ENCODE measurements around the gene OAF.
"Not testable (repeated sequence)": the region's sequence is repeated elsewhere in the genome, so short reads cannot be mapped to it uniquely, and the experiment has no call there.

DNA sequence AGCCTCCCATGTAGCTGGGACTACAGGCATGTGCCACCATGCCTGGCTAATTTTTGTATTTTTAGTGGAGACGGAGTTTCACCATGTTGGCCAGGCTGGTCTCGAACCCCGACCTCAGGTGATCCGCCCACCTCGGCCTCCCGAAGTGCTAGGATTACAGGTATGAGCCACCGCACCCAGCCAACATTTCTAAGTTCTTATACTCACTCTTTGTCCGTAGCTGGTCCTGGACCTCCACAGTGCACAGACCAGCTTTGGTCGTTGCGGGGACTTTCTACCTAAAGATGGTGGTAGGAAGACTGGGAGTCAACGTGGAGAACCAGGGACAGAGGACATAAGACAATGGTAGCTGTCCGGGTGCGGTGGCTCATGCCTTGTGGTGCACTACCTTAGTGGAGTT, 42.5 kb downstream of the OAF start:
- TF ChIP-seq EP300 (IDR thresholded peaks at IDR 0.05; ENCODE audit: borderline replicate concordance in 1 of 2, low read depth in 2 of 2, low read length in 2 of 2); JUN (IDR thresholded peaks at IDR 0.05; ENCODE audit: low read depth, low read length); RAD21 (IDR thresholded peaks at IDR 0.05 in 1 of 2, conservative IDR thresholded peaks at IDR 0.05 in 1 of 2; ENCODE audit: low read depth in 2 of 2, low read length in 2 of 2); E2F6 (IDR thresholded peaks at IDR 0.05); HDAC6 (IDR thresholded peaks at IDR 0.05; ENCODE audit: low read depth, low read length); CHD2 (IDR thresholded peaks at IDR 0.05; ENCODE audit: low read length); SP1 (IDR thresholded peaks at IDR 0.05; ENCODE audit: low read depth, low read length); EZH2 (IDR thresholded peaks at IDR 0.05; ENCODE audit: low read depth, low read length, severe bottlenecking); BCL11A (IDR thresholded peaks at IDR 0.05; ENCODE audit: low read depth in 2 of 2, low read length in 2 of 2); KDM5A (IDR thresholded peaks at IDR 0.05; ENCODE audit: low read length); POLR2AphosphoS5 (IDR thresholded peaks at IDR 0.05; ENCODE audit: low read depth, low read length): not testable (repeated sequence)
- TF ChIP-seq, protein P1, sequence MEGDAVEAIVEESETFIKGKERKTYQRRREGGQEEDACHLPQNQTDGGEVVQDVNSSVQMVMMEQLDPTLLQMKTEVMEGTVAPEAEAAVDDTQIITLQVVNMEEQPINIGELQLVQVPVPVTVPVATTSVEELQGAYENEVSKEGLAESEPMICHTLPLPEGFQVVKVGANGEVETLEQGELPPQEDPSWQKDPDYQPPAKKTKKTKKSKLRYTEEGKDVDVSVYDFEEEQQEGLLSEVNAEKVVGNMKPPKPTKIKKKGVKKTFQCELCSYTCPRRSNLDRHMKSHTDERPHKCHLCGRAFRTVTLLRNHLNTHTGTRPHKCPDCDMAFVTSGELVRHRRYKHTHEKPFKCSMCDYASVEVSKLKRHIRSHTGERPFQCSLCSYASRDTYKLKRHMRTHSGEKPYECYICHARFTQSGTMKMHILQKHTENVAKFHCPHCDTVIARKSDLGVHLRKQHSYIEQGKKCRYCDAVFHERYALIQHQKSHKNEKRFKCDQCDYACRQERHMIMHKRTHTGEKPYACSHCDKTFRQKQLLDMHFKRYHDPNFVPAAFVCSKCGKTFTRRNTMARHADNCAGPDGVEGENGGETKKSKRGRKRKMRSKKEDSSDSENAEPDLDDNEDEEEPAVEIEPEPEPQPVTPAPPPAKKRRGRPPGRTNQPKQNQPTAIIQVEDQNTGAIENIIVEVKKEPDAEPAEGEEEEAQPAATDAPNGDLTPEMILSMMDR (IDR thresholded peaks at IDR 0.05; ENCODE audit: control extremely low read depth in 1 of 3, insufficient read depth in 1 of 3, low read depth in 1 of 3, low read length in 3 of 3), result not testable (repeated sequence)

All from H1 (cell line).